HG03135 (cell line): ENCODE results near the gene ZC3H12A.
A peak's percentile ranks its signal among the peaks of the same experiment; 100 is the strongest.

Experiments
- ATAC-seq: cut with Tn5 transposase; IDR thresholded peaks from one replicate; pipeline ENCODE4 v1.9.1; 2021; ENCODE audit warnings: mild to moderate bottlenecking, moderate library complexity; ENCODE audit not compliant: unreplicated experiment

The ZC3H12A gene

GRCh38 chr1:37474046-37474696, at the start of gene ZC3H12A:
TSS of gene ZC3H12A (plus strand) at chr1:37474580. CDS start at chr1:37475497, 917 bp downstream.
- ATAC-seq: peak; percentile 54

GRCh38 chr1:37425221-37425620, 49.2 kb upstream of the ZC3H12A start:
- ATAC-seq: no peak

- no peak for ATAC-seq
Measured at GRCh38 chr1:37429029-37429428, 45.4 kb upstream of the ZC3H12A start.

GRCh38 chr1:37430103-37430985, 44.0 kb upstream of the ZC3H12A start:
- no peak for ATAC-seq

- ATAC-seq: no peak
Measured at GRCh38 chr1:37432716-37433115, 41.7 kb upstream of the ZC3H12A start.

GRCh38 chr1:37433171-37433570, 41.2 kb upstream of the ZC3H12A start:
- no peak for ATAC-seq

- no peak for ATAC-seq
Measured at GRCh38 chr1:37434292-37435225, 39.8 kb upstream of the ZC3H12A start.

- no peak for ATAC-seq
Measured at GRCh38 chr1:37437087-37437486, 37.3 kb upstream of the ZC3H12A start.

- no peak for ATAC-seq
Measured at GRCh38 chr1:37438037-37438868, 36.1 kb upstream of the ZC3H12A start.

GRCh38 chr1:37438869-37439343, 35.5 kb upstream of the ZC3H12A start:
- no peak for ATAC-seq

GRCh38 chr1:37439349-37439995, 34.9 kb upstream of the ZC3H12A start:
- no peak for ATAC-seq

GRCh38 chr1:37441490-37441889, 32.9 kb upstream of the ZC3H12A start:
- ATAC-seq: no peak

GRCh38 chr1:37442139-37442538, 32.2 kb upstream of the ZC3H12A start:
- no peak for ATAC-seq

- ATAC-seq: no peak
Measured at GRCh38 chr1:37442644-37443043, 31.7 kb upstream of the ZC3H12A start.

GRCh38 chr1:37446874-37447273, 27.5 kb upstream of the ZC3H12A start:
- no peak for ATAC-seq

- no peak for ATAC-seq
Measured at GRCh38 chr1:37448185-37448584, 26.2 kb upstream of the ZC3H12A start.

- ATAC-seq: no peak
Measured at GRCh38 chr1:37448691-37449417, 25.5 kb upstream of the ZC3H12A start.

- no peak for ATAC-seq
Measured at GRCh38 chr1:37449936-37450335, 24.4 kb upstream of the ZC3H12A start.

- ATAC-seq: no peak
Measured at GRCh38 chr1:37452416-37452815, 22.0 kb upstream of the ZC3H12A start.
